PC-3 (cell line): Measurements from ENCODE around the gene RABL6.
"Not testable (repeated sequence)": the region's sequence is repeated elsewhere in the genome, so short reads cannot be mapped to it uniquely, and the experiment has no call there.

Source experiments
- CTCF ChIP-seq: fragments of 300-600 bp; sonication (generic); conservative IDR thresholded peaks from 2 replicates; pipeline ENCODE4 v1.5.1; 2017; ENCODE audit warnings: antibody characterized with exemption, low read depth, mild to moderate bottlenecking, low read length
- EZH2 ChIP-seq: fragments of 300-600 bp; sonication (generic); IDR thresholded peaks from one replicate; pipeline ENCODE4 v1.6.1; 2017; ENCODE audit warnings: antibody characterized with exemption, mild to moderate bottlenecking, low read length; ENCODE audit not compliant: unreplicated experiment
- EZH2phosphoT487 ChIP-seq: fragments of 300-600 bp; sonication (generic); IDR thresholded peaks from 2 replicates; pipeline ENCODE4 v1.6.1; 2018; ENCODE audit warnings: mild to moderate bottlenecking, antibody characterized with exemption, low read length, borderline replicate concordance

DNA sequence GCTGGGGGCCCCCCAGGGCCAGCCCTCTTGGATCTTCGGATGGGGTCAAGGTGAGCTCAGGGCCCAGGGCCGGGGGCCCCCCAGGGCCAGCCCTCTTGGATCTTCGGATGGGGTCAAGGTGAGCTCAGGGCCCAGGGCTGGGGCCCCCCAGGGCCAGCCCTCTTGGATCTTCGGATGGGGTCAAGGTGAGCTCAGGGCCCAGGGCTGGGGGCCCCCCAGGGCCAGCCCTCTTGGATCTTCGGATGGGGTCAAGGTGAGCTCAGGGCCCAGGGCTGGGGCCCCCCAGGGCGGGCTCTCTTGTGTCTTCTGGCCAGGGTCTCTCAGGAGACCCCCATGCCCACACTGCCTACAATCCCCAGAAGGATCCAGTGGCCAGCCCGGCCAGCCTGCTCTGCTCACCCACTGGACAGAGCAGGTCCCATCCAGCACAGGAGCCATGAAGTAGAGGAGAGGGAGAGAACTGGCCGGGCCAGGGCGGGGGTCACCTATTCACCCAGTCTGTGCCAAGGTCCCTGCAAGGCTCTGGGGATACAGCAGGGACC, 4.7 kb upstream of the RABL6 start:
- not testable (repeated sequence) for TF ChIP-seq EZH2phosphoT487, CTCF, EZH2
